ENCODE results near the gene METTL23.

- TF ChIP-seq EP300 (IDR thresholded peaks at IDR 0.05) (no peak), POLR2AphosphoS5 (IDR thresholded peaks at IDR 0.05) (no peak), POLR2A (IDR thresholded peaks at IDR 0.05; ENCODE audit: low read depth) (no peak)
- TF ChIP-seq, protein P1, sequence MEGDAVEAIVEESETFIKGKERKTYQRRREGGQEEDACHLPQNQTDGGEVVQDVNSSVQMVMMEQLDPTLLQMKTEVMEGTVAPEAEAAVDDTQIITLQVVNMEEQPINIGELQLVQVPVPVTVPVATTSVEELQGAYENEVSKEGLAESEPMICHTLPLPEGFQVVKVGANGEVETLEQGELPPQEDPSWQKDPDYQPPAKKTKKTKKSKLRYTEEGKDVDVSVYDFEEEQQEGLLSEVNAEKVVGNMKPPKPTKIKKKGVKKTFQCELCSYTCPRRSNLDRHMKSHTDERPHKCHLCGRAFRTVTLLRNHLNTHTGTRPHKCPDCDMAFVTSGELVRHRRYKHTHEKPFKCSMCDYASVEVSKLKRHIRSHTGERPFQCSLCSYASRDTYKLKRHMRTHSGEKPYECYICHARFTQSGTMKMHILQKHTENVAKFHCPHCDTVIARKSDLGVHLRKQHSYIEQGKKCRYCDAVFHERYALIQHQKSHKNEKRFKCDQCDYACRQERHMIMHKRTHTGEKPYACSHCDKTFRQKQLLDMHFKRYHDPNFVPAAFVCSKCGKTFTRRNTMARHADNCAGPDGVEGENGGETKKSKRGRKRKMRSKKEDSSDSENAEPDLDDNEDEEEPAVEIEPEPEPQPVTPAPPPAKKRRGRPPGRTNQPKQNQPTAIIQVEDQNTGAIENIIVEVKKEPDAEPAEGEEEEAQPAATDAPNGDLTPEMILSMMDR (IDR thresholded peaks at IDR 0.05) = no peak
These were observed 25.4 kb downstream of the METTL23 start for GRCh38 chr17:76752006-76752405.

All from esophagus muscularis mucosa (tissue), 4 donors.